ENCODE data around the gene SHMT2. TPM values are rescaled to one million over a fixed set of nuclear protein-coding genes. Genes with fewer than 3 reads are reported as not detected.

Gene SHMT2
- total and polyA plus RNA-seq, 2 donors = 37.0 to 63.1 TPM

GRCh38 chr12:57195186-57195585 lies 34.3 kb upstream of the SHMT2 start:
- DNase-seq (ENCODE audit: low read depth in 6 of 9, low spot score in 9 of 9) = no peak
- Histone ChIP-seq H3K27me3 (ENCODE audit: control insufficient read depth in 2 of 2, insufficient read depth in 1 of 2, low read length in 1 of 2) (peaks cover 0 to 11% of the 10 kb centered on the region in 2 donors), H3K4me3 (ENCODE audit: low read length in 2 of 2) (no peak overlapping the region), H3K36me3 (ENCODE audit: control insufficient read depth in 2 of 2, insufficient read depth in 2 of 2, low read length in 1 of 2) (no peaks in the 10 kb centered on the region), H3K27ac (ENCODE audit: low read depth in 1 of 2, low read length in 1 of 2) (no peak overlapping the region), H3K9me3 (ENCODE audit: control insufficient read depth in 2 of 2, insufficient read depth in 1 of 2, low read length in 1 of 2) (no peaks in the 10 kb centered on the region), H3K4me1 (ENCODE audit: control insufficient read depth in 2 of 2, insufficient read depth in 2 of 2, low read length in 2 of 2) (no peaks in the 10 kb centered on the region)
- 92% methylated on average over 19 of the region's 19 CpGs for WGBS

GRCh38 chr12:57195611-57196371 lies 33.7 kb upstream of the SHMT2 start:
- no peak for DNase-seq (ENCODE audit: low read depth in 6 of 9, low spot score in 9 of 9)
- Histone ChIP-seq H3K27ac (ENCODE audit: low read depth in 1 of 2, low read length in 1 of 2) (no peak overlapping the region), H3K9me3 (ENCODE audit: control insufficient read depth in 2 of 2, insufficient read depth in 1 of 2, low read length in 1 of 2) (no peaks in the 10 kb centered on the region), H3K36me3 (ENCODE audit: control insufficient read depth in 2 of 2, insufficient read depth in 2 of 2, low read length in 1 of 2) (no peaks in the 10 kb centered on the region), H3K4me1 (ENCODE audit: control insufficient read depth in 2 of 2, insufficient read depth in 2 of 2, low read length in 2 of 2) (no peaks in the 10 kb centered on the region), H3K27me3 (ENCODE audit: control insufficient read depth in 2 of 2, insufficient read depth in 1 of 2, low read length in 1 of 2) (peaks cover 0 to 11% of the 10 kb centered on the region in 2 donors), H3K4me3 (ENCODE audit: low read length in 2 of 2) (no peak overlapping the region)
- 83% methylated on average over 34 of the region's 34 CpGs for WGBS

- H3K27me3 ChIP-seq (ENCODE audit: control insufficient read depth in 2 of 2, insufficient read depth in 1 of 2, low read length in 1 of 2) = peaks cover 0 to 11% of the 10 kb centered on the region in 2 donors
- 95% methylated on average over 4 of the region's 4 CpGs for WGBS
Measured at GRCh38 chr12:57196439-57196838, 33.1 kb upstream of the SHMT2 start.

GRCh38 chr12:57196956-57197355 lies 32.6 kb upstream of the SHMT2 start:
- Histone ChIP-seq H3K4me3 (ENCODE audit: low read length in 2 of 2) (no peak overlapping the region), H3K27ac (ENCODE audit: low read depth in 1 of 2, low read length in 1 of 2) (no peak overlapping the region), H3K36me3 (ENCODE audit: control insufficient read depth in 2 of 2, insufficient read depth in 2 of 2, low read length in 1 of 2) (no peaks in the 10 kb centered on the region), H3K27me3 (ENCODE audit: control insufficient read depth in 2 of 2, insufficient read depth in 1 of 2, low read length in 1 of 2) (peaks cover 0 to 11% of the 10 kb centered on the region in 2 donors), H3K9me3 (ENCODE audit: control insufficient read depth in 2 of 2, insufficient read depth in 1 of 2, low read length in 1 of 2) (no peaks in the 10 kb centered on the region), H3K4me1 (ENCODE audit: control insufficient read depth in 2 of 2, insufficient read depth in 2 of 2, low read length in 2 of 2) (no peaks in the 10 kb centered on the region)
- WGBS = 95% methylated on average over 22 of the region's 22 CpGs
- no peak for DNase-seq (ENCODE audit: low read depth in 6 of 9, low spot score in 9 of 9)

More at GRCh38 chr12:57196439-57196838, 33.1 kb upstream of the SHMT2 start:
- Histone ChIP-seq H3K4me1 (ENCODE audit: control insufficient read depth in 2 of 2, insufficient read depth in 2 of 2, low read length in 2 of 2) (no peaks in the 10 kb centered on the region), H3K27ac (ENCODE audit: low read depth in 1 of 2, low read length in 1 of 2) (no peak overlapping the region), H3K36me3 (ENCODE audit: control insufficient read depth in 2 of 2, insufficient read depth in 2 of 2, low read length in 1 of 2) (no peaks in the 10 kb centered on the region), H3K9me3 (ENCODE audit: control insufficient read depth in 2 of 2, insufficient read depth in 1 of 2, low read length in 1 of 2) (no peaks in the 10 kb centered on the region), H3K4me3 (ENCODE audit: low read length in 2 of 2) (no peak overlapping the region)
- no peak for DNase-seq (ENCODE audit: low read depth in 6 of 9, low spot score in 9 of 9)

- 98% methylated on average over 17 of the region's 17 CpGs for WGBS
- H3K27ac ChIP-seq (ENCODE audit: low read depth in 1 of 2, low read length in 1 of 2) = no peak overlapping the region
- DNase-seq (ENCODE audit: low read depth in 6 of 9, low spot score in 9 of 9) = no peak
- no peak overlapping the region for H3K4me3 ChIP-seq (ENCODE audit: low read length in 2 of 2)
- no peaks in the 10 kb centered on the region for H3K4me1 ChIP-seq (ENCODE audit: control insufficient read depth in 2 of 2, insufficient read depth in 2 of 2, low read length in 2 of 2)
- H3K36me3 ChIP-seq (ENCODE audit: control insufficient read depth in 2 of 2, insufficient read depth in 2 of 2, low read length in 1 of 2) = no peaks in the 10 kb centered on the region
- H3K9me3 ChIP-seq (ENCODE audit: control insufficient read depth in 2 of 2, insufficient read depth in 1 of 2, low read length in 1 of 2) = no peaks in the 10 kb centered on the region
- H3K27me3 ChIP-seq (ENCODE audit: control insufficient read depth in 2 of 2, insufficient read depth in 1 of 2, low read length in 1 of 2) = peaks cover 0 to 11% of the 10 kb centered on the region in 2 donors
Measured at GRCh38 chr12:57198329-57198728, 31.2 kb upstream of the SHMT2 start.

- Histone ChIP-seq H3K9me3 (ENCODE audit: control insufficient read depth in 2 of 2, insufficient read depth in 1 of 2, low read length in 1 of 2) (no peaks in the 10 kb centered on the region), H3K4me3 (ENCODE audit: low read length in 2 of 2) (no peak overlapping the region), H3K27me3 (ENCODE audit: control insufficient read depth in 2 of 2, insufficient read depth in 1 of 2, low read length in 1 of 2) (peaks cover 0 to 11% of the 10 kb centered on the region in 2 donors), H3K27ac (ENCODE audit: low read depth in 1 of 2, low read length in 1 of 2) (no peak overlapping the region), H3K36me3 (ENCODE audit: control insufficient read depth in 2 of 2, insufficient read depth in 2 of 2, low read length in 1 of 2) (no peaks in the 10 kb centered on the region), H3K4me1 (ENCODE audit: control insufficient read depth in 2 of 2, insufficient read depth in 2 of 2, low read length in 2 of 2) (no peaks in the 10 kb centered on the region)
- DNase-seq (ENCODE audit: low read depth in 6 of 9, low spot score in 9 of 9) = no peak
- 93% methylated on average over 15 of the region's 15 CpGs for WGBS
Measured at GRCh38 chr12:57199191-57199590, 30.3 kb upstream of the SHMT2 start.

GRCh38 chr12:57200497-57200896 lies 29.0 kb upstream of the SHMT2 start:
- no peak for DNase-seq (ENCODE audit: low read depth in 6 of 9, low spot score in 9 of 9)
- H3K9me3 ChIP-seq (ENCODE audit: control insufficient read depth in 2 of 2, insufficient read depth in 1 of 2, low read length in 1 of 2) = no peaks in the 10 kb centered on the region
- no peaks in the 10 kb centered on the region for H3K4me1 ChIP-seq (ENCODE audit: control insufficient read depth in 2 of 2, insufficient read depth in 2 of 2, low read length in 2 of 2)
- peaks cover 0 to 7% of the 10 kb centered on the region in 2 donors for H3K27me3 ChIP-seq (ENCODE audit: control insufficient read depth in 2 of 2, insufficient read depth in 1 of 2, low read length in 1 of 2)
- 95% methylated on average over 15 of the region's 15 CpGs for WGBS
- no peaks in the 10 kb centered on the region for H3K36me3 ChIP-seq (ENCODE audit: control insufficient read depth in 2 of 2, insufficient read depth in 2 of 2, low read length in 1 of 2)
- H3K27ac ChIP-seq (ENCODE audit: low read depth in 1 of 2, low read length in 1 of 2) = no peak overlapping the region
- no peak overlapping the region for H3K4me3 ChIP-seq (ENCODE audit: low read length in 2 of 2)

GRCh38 chr12:57201219-57201618 lies 28.3 kb upstream of the SHMT2 start:
- no peak for DNase-seq (ENCODE audit: low read depth in 6 of 9, low spot score in 9 of 9)
- H3K27ac ChIP-seq (ENCODE audit: low read depth in 1 of 2, low read length in 1 of 2) = no peak overlapping the region
- 93% methylated on average over 8 of the region's 8 CpGs for WGBS
- H3K4me3 ChIP-seq (ENCODE audit: low read length in 2 of 2) = no peak overlapping the region
- H3K4me1 ChIP-seq (ENCODE audit: control insufficient read depth in 2 of 2, insufficient read depth in 2 of 2, low read length in 2 of 2) = no peaks in the 10 kb centered on the region
- no peaks in the 10 kb centered on the region for H3K9me3 ChIP-seq (ENCODE audit: control insufficient read depth in 2 of 2, insufficient read depth in 1 of 2, low read length in 1 of 2)
- peaks cover 0 to 2% of the 10 kb centered on the region in 2 donors for H3K27me3 ChIP-seq (ENCODE audit: control insufficient read depth in 2 of 2, insufficient read depth in 1 of 2, low read length in 1 of 2)
- no peaks in the 10 kb centered on the region for H3K36me3 ChIP-seq (ENCODE audit: control insufficient read depth in 2 of 2, insufficient read depth in 2 of 2, low read length in 1 of 2)

GRCh38 chr12:57201631-57202030 lies 27.9 kb upstream of the SHMT2 start:
- Histone ChIP-seq H3K4me3 (ENCODE audit: low read length in 2 of 2) (no peak overlapping the region), H3K4me1 (ENCODE audit: control insufficient read depth in 2 of 2, insufficient read depth in 2 of 2, low read length in 2 of 2) (no peaks in the 10 kb centered on the region), H3K27me3 (ENCODE audit: control insufficient read depth in 2 of 2, insufficient read depth in 1 of 2, low read length in 1 of 2) (peaks cover 0 to under 1% of the 10 kb centered on the region in 2 donors), H3K36me3 (ENCODE audit: control insufficient read depth in 2 of 2, insufficient read depth in 2 of 2, low read length in 1 of 2) (no peaks in the 10 kb centered on the region), H3K27ac (ENCODE audit: low read depth in 1 of 2, low read length in 1 of 2) (no peak overlapping the region), H3K9me3 (ENCODE audit: control insufficient read depth in 2 of 2, insufficient read depth in 1 of 2, low read length in 1 of 2) (no peaks in the 10 kb centered on the region)
- DNase-seq (ENCODE audit: low read depth in 6 of 9, low spot score in 9 of 9) = no peak
- WGBS = 96% methylated on average over 16 of the region's 16 CpGs

Data from thymus (tissue), 11 donors.